CD4-positive, CD25-positive, alpha-beta regulatory T cell (primary cell): Measurements from ENCODE around the gene BAHCC1. TPM values are rescaled to one million over a fixed set of nuclear protein-coding genes. Genes with fewer than 3 reads are reported as not detected.

Experiments used
- ATAC-seq, 2 donors: fragments of 150-1000 bp; cut with Tn5 transposase; one replicate each; pipeline ENCODE4 v1.10.0; 2021; ENCODE audit warnings: low read depth in 2 of 2, moderate number of reproducible peaks in 2 of 2, moderate library complexity in 1 of 2
- DNase-seq, 3 donors: peaks; one replicate each; pipeline versions ENCODE4 v3.0.0 to v3.0.0-alpha.2; 2012 to 2022; ENCODE audit warnings: mixed read lengths in 1 of 3
- H3K27ac ChIP-seq: one replicate; pipeline ENCODE4 v1.7.0; 2013; ENCODE audit warnings: mild to moderate bottlenecking, low read length; ENCODE audit not compliant: insufficient read depth, poor library complexity, severe bottlenecking
- H3K27me3 ChIP-seq: one replicate; pipeline ENCODE4 v1.7.0; 2013; ENCODE audit warnings: low read length; ENCODE audit not compliant: control insufficient read depth, insufficient read depth
- H3K36me3 ChIP-seq: one replicate; pipeline ENCODE4 v1.7.0; 2013; ENCODE audit warnings: mild to moderate bottlenecking, low read length, moderate library complexity; ENCODE audit not compliant: control insufficient read depth, insufficient read depth
- H3K4me1 ChIP-seq: 2 replicates; pipeline ENCODE4 v1.7.0; 2013; ENCODE audit warnings: mild to moderate bottlenecking, low read length; ENCODE audit not compliant: insufficient read depth, control insufficient read depth, poor library complexity, severe bottlenecking
- H3K4me3 ChIP-seq: one replicate; pipeline ENCODE4 v1.7.0; 2013; ENCODE audit warnings: low read depth, mild to moderate bottlenecking, low read length, moderate library complexity
- H3K9me3 ChIP-seq, 2 experiments: 1 replicate in 1 of 2; 2 replicates in 1 of 2; pipeline ENCODE4 v1.7.0; 2013; ENCODE audit warnings: low read length in 2 of 2, mild to moderate bottlenecking in 1 of 2, moderate library complexity in 1 of 2; ENCODE audit not compliant: control insufficient read depth in 2 of 2
- H3K27ac Mint-ChIP-seq, 3 donors: one replicate each; pipeline ENCODE4 v1.8.0; 2020 to 2022; ENCODE audit warnings: mild to moderate bottlenecking in 3 of 3, mixed read lengths in 3 of 3, moderate library complexity in 2 of 3
- H3K27me3 Mint-ChIP-seq: one replicate; pipeline ENCODE4 v1.8.0; 2022; ENCODE audit warnings: mild to moderate bottlenecking, mixed read lengths
- H3K36me3 Mint-ChIP-seq: one replicate; pipeline ENCODE4 v1.8.0; 2020; ENCODE audit warnings: mixed read lengths
- H3K4me1 Mint-ChIP-seq, 4 donors: one replicate each; pipeline ENCODE4 v1.8.0; 2020 to 2022; ENCODE audit warnings: mixed read lengths in 4 of 4, mild to moderate bottlenecking in 1 of 4
- H3K4me3 Mint-ChIP-seq, 4 donors: one replicate each; pipeline ENCODE4 v1.8.0; 2020 to 2022; ENCODE audit warnings: mild to moderate bottlenecking in 4 of 4, mixed read lengths in 4 of 4, moderate library complexity in 3 of 4
- H3K9me3 Mint-ChIP-seq, 7 donors: one replicate each; pipeline ENCODE4 v1.8.0; 2020 to 2022; ENCODE audit warnings: mixed read lengths in 7 of 7, mild to moderate bottlenecking in 3 of 7, moderate library complexity in 2 of 7
- polyA plus RNA-seq, 4 donors: library from polyadenylated mRNA; unstranded; fragments of 300-500 nt; fragmentation: Illumina TruSeq; gene quantifications; one replicate each; pipeline ENCODE4 v1.2.3, GENCODE V29; 2021
- total RNA-seq: library from RNA; stranded (reverse); gene quantifications from one replicate; pipeline ENCODE4 v1.2.3, GENCODE V29; 2022

BAHCC1 gene
- total and polyA plus RNA-seq, 5 donors from 2014 or later = 0.54 TPM; not detected in 4

GRCh38 chr17:81483085-81483861, 88.0 kb downstream of the BAHCC1 start:
- peak overlapping the region in 2 of 4 donors; percentile 54 to 58 for H3K4me3 Mint-ChIP-seq
- ATAC-seq = no peak
- no peak overlapping the region for H3K27ac Mint-ChIP-seq

GRCh38 chr17:81483862-81484194, 88.6 kb downstream of the BAHCC1 start:
- Mint-ChIP-seq H3K9me3 (no peaks in the 10 kb centered on the region), H3K27ac (no peak overlapping the region), H3K36me3 (no peaks in the 10 kb centered on the region), H3K4me3 (peak overlapping the region in 1 of 4 donors; percentile 38), H3K27me3 (peaks cover 23% of the 10 kb centered on the region), H3K4me1 (peaks cover 0 to 16% (median 6%) of the 10 kb centered on the region in 4 donors)
- no peaks in the 10 kb centered on the region for H3K36me3 ChIP-seq
- peaks cover 37% of the 10 kb centered on the region for H3K4me1 ChIP-seq
- DNase-seq (no peak), ATAC-seq (no peak)
- H3K27ac ChIP-seq = no peak overlapping the region
- H3K27me3 ChIP-seq = peaks cover 4% of the 10 kb centered on the region
- no peak overlapping the region for H3K4me3 ChIP-seq
- no peaks in the 10 kb centered on the region for H3K9me3 ChIP-seq

More at GRCh38 chr17:81483085-81483861, 88.0 kb downstream of the BAHCC1 start:
- Mint-ChIP-seq H3K4me1 (peaks cover 0 to 16% (median 6%) of the 10 kb centered on the region in 4 donors), H3K27me3 (peaks cover 23% of the 10 kb centered on the region), H3K36me3 (no peaks in the 10 kb centered on the region), H3K9me3 (no peaks in the 10 kb centered on the region)
- H3K9me3 ChIP-seq = no peaks in the 10 kb centered on the region
- peaks cover 33% of the 10 kb centered on the region for H3K4me1 ChIP-seq
- peaks cover 4% of the 10 kb centered on the region for H3K27me3 ChIP-seq
- DNase-seq = no peak
- H3K27ac ChIP-seq = no peak overlapping the region
- H3K36me3 ChIP-seq = no peaks in the 10 kb centered on the region
- H3K4me3 ChIP-seq = no peak overlapping the region

- Histone ChIP-seq H3K4me1 (peaks cover 37% of the 10 kb centered on the region), H3K9me3 (no peaks in the 10 kb centered on the region), H3K27me3 (peaks cover 4% of the 10 kb centered on the region), H3K27ac (no peak overlapping the region), H3K4me3 (no peak overlapping the region), H3K36me3 (no peaks in the 10 kb centered on the region)
- DNase-seq (peak; percentile 75 to 87 (median 87)), ATAC-seq (peak; percentile 81 to 84)
- Mint-ChIP-seq H3K4me1 (peaks cover 0 to 16% (median 6%) of the 10 kb centered on the region in 4 donors), H3K27ac (peak overlapping the region in 1 of 3 donors; percentile 26), H3K36me3 (no peaks in the 10 kb centered on the region), H3K4me3 (peak overlapping the region in 1 of 4 donors; percentile 38), H3K27me3 (peaks cover 23% of the 10 kb centered on the region), H3K9me3 (no peaks in the 10 kb centered on the region)
Observed at GRCh38 chr17:81484195-81484979, 89.1 kb downstream of the BAHCC1 start.

- DNase-seq (no peak), ATAC-seq (no peak)
- Mint-ChIP-seq H3K27me3 (peaks cover 15% of the 10 kb centered on the region), H3K9me3 (no peaks in the 10 kb centered on the region), H3K4me1 (peaks cover 0 to 21% (median 3%) of the 10 kb centered on the region in 4 donors), H3K27ac (no peak overlapping the region), H3K36me3 (no peaks in the 10 kb centered on the region), H3K4me3 (peak overlapping the region in 2 of 4 donors; percentile 45 to 83)
- Histone ChIP-seq H3K4me1 (peaks cover 33% of the 10 kb centered on the region), H3K9me3 (no peaks in the 10 kb centered on the region), H3K27me3 (no peaks in the 10 kb centered on the region), H3K4me3 (no peak overlapping the region), H3K36me3 (no peaks in the 10 kb centered on the region), H3K27ac (no peak overlapping the region)
Observed at GRCh38 chr17:81486199-81486810, 91.0 kb downstream of the BAHCC1 start.

GRCh38 chr17:81487089-81487486, 91.8 kb downstream of the BAHCC1 start:
- no peaks in the 10 kb centered on the region for H3K27me3 ChIP-seq
- Mint-ChIP-seq H3K4me3 (peak overlapping the region; percentile 35 to 74 (median 71)), H3K9me3 (no peaks in the 10 kb centered on the region)

GRCh38 chr17:81487487-81488275, 92.4 kb downstream of the BAHCC1 start:
- H3K9me3 ChIP-seq = no peaks in the 10 kb centered on the region
- peaks cover 27% of the 10 kb centered on the region for H3K4me1 ChIP-seq
- no peak overlapping the region for H3K4me3 ChIP-seq
- peak; percentile 67 to 71 for ATAC-seq
- Mint-ChIP-seq H3K27me3 (peaks cover 7% of the 10 kb centered on the region), H3K27ac (no peak overlapping the region), H3K36me3 (no peaks in the 10 kb centered on the region), H3K4me3 (peak overlapping the region; percentile 35 to 74 (median 71)), H3K9me3 (no peaks in the 10 kb centered on the region), H3K4me1 (peaks cover 0 to 9% (median 2%) of the 10 kb centered on the region in 4 donors)
- H3K27me3 ChIP-seq = no peaks in the 10 kb centered on the region
- DNase-seq = peak; percentile 65 to 84 (median 66)
- H3K36me3 ChIP-seq = no peaks in the 10 kb centered on the region
- H3K27ac ChIP-seq = peak overlapping the region; percentile 51

More at GRCh38 chr17:81487089-81487486, 91.8 kb downstream of the BAHCC1 start:
- H3K9me3 ChIP-seq = no peaks in the 10 kb centered on the region
- H3K36me3 Mint-ChIP-seq = no peaks in the 10 kb centered on the region
- peaks cover 0 to 15% (median 3%) of the 10 kb centered on the region in 4 donors for H3K4me1 Mint-ChIP-seq
- ATAC-seq = no peak
- no peaks in the 10 kb centered on the region for H3K36me3 ChIP-seq
- no peak overlapping the region for H3K4me3 ChIP-seq
- peak overlapping the region in 1 of 3 donors; percentile 38 for H3K27ac Mint-ChIP-seq
- H3K4me1 ChIP-seq = peaks cover 27% of the 10 kb centered on the region
- H3K27me3 Mint-ChIP-seq = peaks cover 10% of the 10 kb centered on the region
- no peak for DNase-seq
- H3K27ac ChIP-seq = no peak overlapping the region

GRCh38 chr17:81488276-81488860, 93.1 kb downstream of the BAHCC1 start:
- H3K4me3 Mint-ChIP-seq = no peak overlapping the region
- peak overlapping the region; percentile 51 for H3K27ac ChIP-seq

More at GRCh38 chr17:81488276-81488860, 93.1 kb downstream of the BAHCC1 start:
- H3K36me3 ChIP-seq = no peaks in the 10 kb centered on the region
- H3K4me3 ChIP-seq = no peak overlapping the region
- peaks cover 25% of the 10 kb centered on the region for H3K4me1 ChIP-seq
- DNase-seq = peak in 2 of 3 donors; percentile 26 to 49
- Mint-ChIP-seq H3K27me3 (no peaks in the 10 kb centered on the region), H3K4me1 (peaks cover 0 to 8% (median 0%) of the 10 kb centered on the region in 4 donors), H3K36me3 (no peaks in the 10 kb centered on the region), H3K27ac (no peak overlapping the region), H3K9me3 (no peaks in the 10 kb centered on the region)
- ATAC-seq = no peak
- H3K9me3 ChIP-seq = no peaks in the 10 kb centered on the region
- H3K27me3 ChIP-seq = no peaks in the 10 kb centered on the region
